SK-N-SH (cell line): Measurements from ENCODE around the gene F8. TPM values are rescaled to one million over a fixed set of nuclear protein-coding genes. Genes with fewer than 3 reads are reported as not detected.

Experiments used
- CTCF ChIA-PET: fragments of 300-600, 350-600 bp; formaldehyde crosslinking; extraction: SDS; loops from one replicate; lab custom pipeline; 2021; lab: Yijun Ruan, JAX
- POLR2A ChIA-PET: fragments of 350-600 bp; sonication (Branson Sonifier 250); formaldehyde crosslinking; extraction: SDS; loops from one replicate; lab custom pipeline; 2020; ENCODE audit warnings: antibody characterized with exemption, inconsistent platforms; lab: Yijun Ruan, JAX
- DNase-seq: peaks from one replicate; pipeline ENCODE4 v3.0.0; 2012
- H2AFZ ChIP-seq: fragments of 200-600 bp; sonication (generic); 2 replicates; pipeline ENCODE4 v1.8.1; 2016; ENCODE audit warnings: antibody characterized with exemption, mild to moderate bottlenecking, low read depth
- H3F3A ChIP-seq: fragments of 200-600 bp; sonication (generic); replicated peaks from 2 replicates; pipeline ENCODE3; 2016; ENCODE audit warnings: antibody characterized with exemption, mild to moderate bottlenecking; ENCODE audit not compliant: insufficient read depth
- H3K27ac ChIP-seq, 2 experiments: fragments of 200-500 bp in 1 of 2; fragments of 200-600 bp in 1 of 2; sonication (Bioruptor generic) in 1 of 2; sonication (generic), shearing (Covaris generic) in 1 of 2; 2 replicates each; pipeline versions ENCODE4 v1.5.1 to v1.6.1; 2014 to 2016; ENCODE audit warnings: low read depth in 2 of 2, inconsistent platforms in 1 of 2, low read length in 1 of 2, mild to moderate bottlenecking in 1 of 2, mixed read lengths in 1 of 2
- H3K27me3 ChIP-seq: fragments of 200-600 bp; sonication (generic), shearing (Covaris generic); 2 replicates; pipeline ENCODE4 v1.6.1; 2016; ENCODE audit warnings: mixed run types; ENCODE audit not compliant: insufficient read depth
- H3K36me3 ChIP-seq, 2 experiments: fragments of 200-500 bp in 1 of 2; fragments of 200-600 bp in 1 of 2; sonication (Bioruptor generic) in 1 of 2; sonication (generic) in 1 of 2; replicated peaks in 1 of 2; 2 replicates each; pipeline versions ENCODE3 to v1.5.1; 2014 to 2016; ENCODE audit warnings: low read length in 1 of 2, mild to moderate bottlenecking in 1 of 2; ENCODE audit not compliant: insufficient read depth in 2 of 2, control insufficient read depth in 1 of 2
- H3K4me1 ChIP-seq, 2 experiments: fragments of 200-500 bp in 1 of 2; fragments of 200-600 bp in 1 of 2; sonication (Bioruptor generic) in 1 of 2; sonication (generic), shearing (Covaris generic) in 1 of 2; 2 replicates each; pipeline versions ENCODE4 v1.5.1 to v1.6.1; 2014 to 2016; ENCODE audit warnings: low read depth in 1 of 2, low read length in 1 of 2, mixed run types in 1 of 2; ENCODE audit not compliant: insufficient read depth in 2 of 2, control insufficient read depth in 1 of 2
- H3K4me2 ChIP-seq: fragments of 200-600 bp; sonication (generic), shearing (Covaris generic); 2 replicates; pipeline ENCODE4 v1.6.1; 2017; ENCODE audit warnings: mixed run types
- H3K4me3 ChIP-seq, 2 experiments: fragments of 200-500 bp in 1 of 2; fragments of 200-600 bp in 1 of 2; sonication (Bioruptor generic) in 1 of 2; sonication (generic), shearing (Covaris generic) in 1 of 2; 2 replicates each; pipeline versions ENCODE4 v1.5.1 to v1.8.1; 2014 to 2016; ENCODE audit warnings: low read depth in 2 of 2, inconsistent platforms in 1 of 2, low read length in 1 of 2, mild to moderate bottlenecking in 1 of 2, mixed read lengths in 1 of 2, moderate library complexity in 1 of 2
- H3K79me2 ChIP-seq: fragments of 200-600 bp; sonication (generic); 2 replicates; pipeline ENCODE4 v1.8.1; 2017; ENCODE audit warnings: mild to moderate bottlenecking; ENCODE audit not compliant: insufficient read depth
- H3K9ac ChIP-seq: fragments of 200-600 bp; sonication (generic); 2 replicates; pipeline ENCODE4 v1.6.1; 2017; ENCODE audit warnings: mixed run types
- H3K9me2 ChIP-seq: fragments of 200-600 bp; sonication (generic); 2 replicates; pipeline ENCODE4 v1.6.1; 2017; ENCODE audit warnings: mixed run types
- H3K9me3 ChIP-seq: fragments of 200-600 bp; sonication (generic); 2 replicates; pipeline ENCODE4 v1.6.1; 2017; ENCODE audit warnings: mixed run types, mild to moderate bottlenecking, moderate library complexity
- H4K20me1 ChIP-seq: fragments of 200-600 bp; sonication (generic); 2 replicates; pipeline ENCODE4 v1.6.1; 2017; ENCODE audit warnings: mild to moderate bottlenecking, mixed run types; ENCODE audit not compliant: insufficient read depth
- FOSL2 ChIP-seq: IDR thresholded peaks from 2 replicates; pipeline ENCODE4 v1.4.0; 2012; ENCODE audit warnings: low read depth, mild to moderate bottlenecking, moderate library complexity, borderline replicate concordance
- JUND ChIP-seq: IDR thresholded peaks from 2 replicates; pipeline ENCODE4 v1.4.0; 2012
- MXI1 ChIP-seq: IDR thresholded peaks from 2 replicates; pipeline ENCODE4 v1.6.1; 2012; ENCODE audit warnings: mild to moderate bottlenecking, low read depth, low read length, improper control_type of control experiment
- RFX5 ChIP-seq: IDR thresholded peaks from 2 replicates; pipeline ENCODE4 v1.6.1; 2012; ENCODE audit warnings: mild to moderate bottlenecking, improper control_type of control experiment, low read length
- SIN3A ChIP-seq: IDR thresholded peaks from 2 replicates; pipeline ENCODE4 v1.6.1; 2012; ENCODE audit warnings: low read depth, mild to moderate bottlenecking, low read length, moderate library complexity, borderline replicate concordance
- WGBS: methylation state at CpG from one replicate; pipeline ENCODE4 v1.1.6; 2017; ENCODE audit warnings: low lambda C conversion rate; 5-methylcytosine and 5-hydroxymethylcytosine counted together
- polyA plus RNA-seq, 3 experiments: library from polyadenylated mRNA; depleted of rRNA; stranded (reverse); fragments of >200 nt; gene quantifications; 2 replicates each; pipeline ENCODE4 v1.2.3, GENCODE V29; 2012
- small RNA-seq, 7 experiments: library from RNA; depleted of rRNA; stranded (forward); fragments of <200 nt; gene quantifications; one replicate each; pipeline ENCODE3, GENCODE V24; 2012
- TF ChIP-seq, protein P1 (sequence below): IDR thresholded peaks from 2 replicates; pipeline ENCODE4 v1.4.0; 2012; ENCODE audit warnings: low read depth

F8 gene
- polyA plus RNA-seq, 1 of the 3 experiments (the other 2 are of a cell fraction) = 2.5 TPM

DNA sequence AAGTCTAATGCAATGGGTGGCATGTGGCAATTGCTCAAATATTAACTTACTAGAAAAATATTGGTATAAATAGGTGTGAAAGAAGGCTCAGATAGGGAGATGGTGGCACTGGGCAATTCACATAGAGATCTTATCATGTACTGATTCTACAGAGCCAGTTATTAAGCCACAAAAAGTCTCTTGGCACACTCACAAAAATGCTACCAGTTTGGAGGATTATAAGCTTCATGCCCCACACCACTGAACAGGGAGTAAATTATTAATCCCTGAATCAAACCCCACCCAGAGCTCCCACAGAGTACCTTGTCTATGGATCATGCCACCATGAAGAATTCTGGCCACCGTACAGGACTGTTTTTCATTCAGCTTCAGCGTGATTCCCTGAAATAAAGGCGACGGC lies 231.1 kb downstream of the F8 start:
- Histone ChIP-seq H3K9me3 (no peaks in the 10 kb centered on the region), H3F3A (no peaks in the 10 kb centered on the region), H4K20me1 (no peaks in the 10 kb centered on the region), H3K36me3 (no peaks in the 10 kb centered on the region), H2AFZ (no peak overlapping the region), H3K9me2 (no peaks in the 10 kb centered on the region), H3K79me2 (no peaks in the 10 kb centered on the region), H3K4me2 (no peak overlapping the region), H3K27me3 (no peaks in the 10 kb centered on the region), H3K4me3 (no peak overlapping the region), H3K4me1 (no peaks in the 10 kb centered on the region), H3K9ac (no peak overlapping the region)
- 34% methylated on average over 4 of the region's 4 CpGs for WGBS
- ChIA-PET CTCF (interaction anchor here (0.6 kb wide), 1 partner anchor 295 kb away, joined by 3 read pairs; no protein-coding TSS in a partner anchor), POLR2A (no interaction called here)
- no peak for DNase-seq
- no peak for TF ChIP-seq MXI1
- TF ChIP-seq RFX5 = no peak
- TF ChIP-seq, protein P1, sequence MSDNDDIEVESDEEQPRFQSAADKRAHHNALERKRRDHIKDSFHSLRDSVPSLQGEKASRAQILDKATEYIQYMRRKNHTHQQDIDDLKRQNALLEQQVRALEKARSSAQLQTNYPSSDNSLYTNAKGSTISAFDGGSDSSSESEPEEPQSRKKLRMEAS = no peak
- no peak for TF ChIP-seq SIN3A
- no peak for TF ChIP-seq JUND
- no peak for TF ChIP-seq FOSL2
- TF ChIP-seq, all 33 proteins: peak for 0
- no peak overlapping the region for H3K27ac ChIP-seq

Small RNA genes within 50 kb of the gene (small RNA-seq; reads per million reads assigned to genes)
- gene MIR1184-1 = 0 reads per million in 7 experiments

Other genes starting within 250 kb of the F8 start
- 12.7 and 13.3 TPM in 2 replicates for gene MPP1, start 217.2 kb downstream of the F8 start, polyA plus RNA-seq (2012; rRNA removed)
- not detected in 2 replicates for gene SMIM9, start 188.1 kb downstream of the F8 start, polyA plus RNA-seq (2012; rRNA removed)
- gene F8A1, start 136.4 kb downstream of the F8 start, polyA plus RNA-seq (2012; rRNA removed) = 3.9 and 4.5 TPM in 2 replicates
- 55.9 and 73.1 TPM in 2 replicates for gene FUNDC2, start 4.1 kb upstream of the F8 start, polyA plus RNA-seq (2012; rRNA removed)
- gene CMC4, start 48.4 kb upstream of the F8 start, polyA plus RNA-seq (2012; rRNA removed) = 11.8 and 12.0 TPM in 2 replicates
- 3.7 and 4.9 TPM in 2 replicates for gene MTCP1, start 48.4 kb upstream of the F8 start, polyA plus RNA-seq (2012; rRNA removed)
- gene BRCC3, start 48.8 kb upstream of the F8 start, polyA plus RNA-seq (2012; rRNA removed) = 11.2 and 16.6 TPM in 2 replicates
- gene VBP1, start 193.7 kb upstream of the F8 start, polyA plus RNA-seq (2012; rRNA removed) = 13.8 and 18.1 TPM in 2 replicates
- 1.3 and 1.6 TPM in 2 replicates for gene RAB39B, start 241.8 kb upstream of the F8 start, polyA plus RNA-seq (2012; rRNA removed)